ENCODE results near the gene VRK3. TPM values are rescaled to one million over a fixed set of nuclear protein-coding genes. Genes with fewer than 3 reads are reported as not detected.

VRK3 gene
- total RNA-seq, 2 donors from 2014 or later = 50.0 to 77.7 TPM

DNA sequence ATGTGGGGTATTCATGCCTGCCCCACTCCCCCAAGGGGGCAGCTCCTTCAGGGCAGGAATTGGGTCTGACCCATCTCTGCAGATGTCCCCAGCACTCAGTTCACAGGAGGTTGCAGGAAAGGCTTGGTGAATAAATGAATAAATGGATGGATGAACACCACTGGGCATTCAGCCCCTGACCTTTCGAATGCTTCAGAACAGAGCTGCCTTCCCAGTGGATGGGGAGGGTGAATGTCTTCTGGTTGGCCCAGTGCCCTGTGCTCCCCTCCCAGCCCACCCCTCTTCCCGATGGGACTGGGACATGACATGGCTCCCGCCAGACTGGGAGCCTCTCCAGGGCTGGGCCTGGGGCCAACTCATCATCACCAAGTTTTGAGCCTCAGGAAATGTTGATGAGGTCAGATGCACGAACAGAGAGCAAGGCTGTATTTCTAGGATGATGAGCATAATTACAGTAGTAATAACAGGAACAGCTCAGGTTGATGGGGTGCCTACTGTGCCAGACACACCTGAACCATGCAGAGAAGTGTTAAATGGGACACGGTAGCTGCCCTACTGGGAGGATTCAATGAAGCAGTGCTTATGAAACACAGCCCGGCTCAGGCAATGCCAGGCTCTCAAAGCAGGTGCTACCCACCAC is 25.7 kb downstream of the VRK3 start:
- H3K4me1 ChIP-seq = no peaks in the 10 kb centered on the region
- no peak overlapping the region for H3K4me3 ChIP-seq
- TF ChIP-seq, protein P1, sequence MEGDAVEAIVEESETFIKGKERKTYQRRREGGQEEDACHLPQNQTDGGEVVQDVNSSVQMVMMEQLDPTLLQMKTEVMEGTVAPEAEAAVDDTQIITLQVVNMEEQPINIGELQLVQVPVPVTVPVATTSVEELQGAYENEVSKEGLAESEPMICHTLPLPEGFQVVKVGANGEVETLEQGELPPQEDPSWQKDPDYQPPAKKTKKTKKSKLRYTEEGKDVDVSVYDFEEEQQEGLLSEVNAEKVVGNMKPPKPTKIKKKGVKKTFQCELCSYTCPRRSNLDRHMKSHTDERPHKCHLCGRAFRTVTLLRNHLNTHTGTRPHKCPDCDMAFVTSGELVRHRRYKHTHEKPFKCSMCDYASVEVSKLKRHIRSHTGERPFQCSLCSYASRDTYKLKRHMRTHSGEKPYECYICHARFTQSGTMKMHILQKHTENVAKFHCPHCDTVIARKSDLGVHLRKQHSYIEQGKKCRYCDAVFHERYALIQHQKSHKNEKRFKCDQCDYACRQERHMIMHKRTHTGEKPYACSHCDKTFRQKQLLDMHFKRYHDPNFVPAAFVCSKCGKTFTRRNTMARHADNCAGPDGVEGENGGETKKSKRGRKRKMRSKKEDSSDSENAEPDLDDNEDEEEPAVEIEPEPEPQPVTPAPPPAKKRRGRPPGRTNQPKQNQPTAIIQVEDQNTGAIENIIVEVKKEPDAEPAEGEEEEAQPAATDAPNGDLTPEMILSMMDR (IDR thresholded peaks at IDR 0.05) = no peak
- no peak overlapping the region for H3K27ac ChIP-seq
- no peaks in the 10 kb centered on the region for H3K9me3 ChIP-seq
- peaks cover 14% of the 10 kb centered on the region for H3K36me3 ChIP-seq
- no peaks in the 10 kb centered on the region for H3K27me3 ChIP-seq
- no peak overlapping the region for H3K9ac ChIP-seq (ENCODE audit: low read depth in 2 of 2, low read length in 2 of 2)
- intact Hi-C loops (cut with DNase I) = no loop called here
- no peak for DNase-seq

- TF ChIP-seq, protein P1 (IDR thresholded peaks at IDR 0.05) = no peak
- no peak overlapping the region for H3K4me3 ChIP-seq
- no peak for DNase-seq
- H3K9me3 ChIP-seq = no peaks in the 10 kb centered on the region
- intact Hi-C loops (cut with DNase I) = no loop called here
- no peak overlapping the region for H3K27ac ChIP-seq
- no peak overlapping the region for H3K9ac ChIP-seq (ENCODE audit: low read depth in 2 of 2, low read length in 2 of 2)
- no peaks in the 10 kb centered on the region for H3K4me1 ChIP-seq
- peaks cover 16% of the 10 kb centered on the region for H3K36me3 ChIP-seq
- no peaks in the 10 kb centered on the region for H3K27me3 ChIP-seq
These were observed 27.5 kb downstream of the VRK3 start for GRCh38 chr19:49997709-49998108.

GRCh38 chr19:49988433-49988832 is 36.7 kb downstream of the VRK3 start:
- no peak overlapping the region for H3K27ac ChIP-seq
- H3K9me3 ChIP-seq = no peaks in the 10 kb centered on the region
- no peak overlapping the region for H3K9ac ChIP-seq (ENCODE audit: low read depth in 2 of 2, low read length in 2 of 2)
- intact Hi-C loops (cut with DNase I) = no loop called here
- TF ChIP-seq, protein P1 (IDR thresholded peaks at IDR 0.05) = no peak
- H3K36me3 ChIP-seq = no peaks in the 10 kb centered on the region
- H3K27me3 ChIP-seq = no peaks in the 10 kb centered on the region
- H3K4me3 ChIP-seq = no peak overlapping the region
- no peaks in the 10 kb centered on the region for H3K4me1 ChIP-seq
- no peak for DNase-seq

- TF ChIP-seq, protein P1 (IDR thresholded peaks at IDR 0.05) = no peak
- no peak for DNase-seq
These were observed 37.2 kb downstream of the VRK3 start for GRCh38 chr19:49988007-49988406.

GRCh38 chr19:49987159-49987698 is 37.9 kb downstream of the VRK3 start:
- Histone ChIP-seq H3K36me3 (no peaks in the 10 kb centered on the region), H3K9me3 (no peaks in the 10 kb centered on the region), H3K27ac (no peak overlapping the region), H3K27me3 (no peaks in the 10 kb centered on the region), H3K4me3 (no peak overlapping the region), H3K4me1 (no peaks in the 10 kb centered on the region), H3K9ac (ENCODE audit: low read depth in 2 of 2, low read length in 2 of 2) (no peak overlapping the region)
- intact Hi-C loops (cut with DNase I) = no loop called here
- DNase-seq = peak; percentile 92
- TF ChIP-seq, protein P1 (IDR thresholded peaks at IDR 0.05) = no peak

More at GRCh38 chr19:49988007-49988406, 37.2 kb downstream of the VRK3 start:
- no peak overlapping the region for H3K9ac ChIP-seq (ENCODE audit: low read depth in 2 of 2, low read length in 2 of 2)
- H3K4me3 ChIP-seq = no peak overlapping the region
- no peaks in the 10 kb centered on the region for H3K27me3 ChIP-seq
- H3K36me3 ChIP-seq = no peaks in the 10 kb centered on the region
- intact Hi-C loops (cut with DNase I) = no loop called here
- no peaks in the 10 kb centered on the region for H3K9me3 ChIP-seq
- H3K4me1 ChIP-seq = no peaks in the 10 kb centered on the region
- H3K27ac ChIP-seq = no peak overlapping the region
